Type B pancreatic cell (in vitro differentiated cells): ENCODE data around the gene ENKUR. TPM values are rescaled to one million over a fixed set of nuclear protein-coding genes. Genes with fewer than 3 reads are reported as not detected.

Experiments
- DNase-seq: peaks from one replicate; pipeline ENCODE4 v3.0.0; 2021; ENCODE audit warnings: mixed read lengths; ENCODE audit not compliant: unreplicated experiment; ENCODE audit errors: extremely low spot score
- H3K27ac Mint-ChIP-seq: 2 replicates; pipeline ENCODE4 v1.8.0; 2021; ENCODE audit warnings: mild to moderate bottlenecking, mixed read lengths
- H3K27me3 Mint-ChIP-seq: 2 replicates; pipeline ENCODE4 v1.8.0; 2021; ENCODE audit warnings: mixed read lengths
- H3K36me3 Mint-ChIP-seq: 2 replicates; pipeline ENCODE4 v1.8.0; 2021; ENCODE audit warnings: mixed read lengths
- H3K4me1 Mint-ChIP-seq: one replicate; pipeline ENCODE4 v1.8.0; 2021; ENCODE audit warnings: mixed read lengths; ENCODE audit not compliant: unreplicated experiment
- H3K4me3 Mint-ChIP-seq: 2 replicates; pipeline ENCODE4 v1.8.0; 2021; ENCODE audit warnings: mild to moderate bottlenecking, mixed read lengths
- H3K9me3 Mint-ChIP-seq: 2 replicates; pipeline ENCODE4 v1.8.0; 2021; ENCODE audit warnings: mixed read lengths
- total RNA-seq: library from RNA; stranded (reverse); gene quantifications from 2 replicates; pipeline ENCODE4 v1.2.1, GENCODE V29; 2021; ENCODE audit warnings: low replicate concordance
- TF ChIP-seq, protein P1 (sequence below): fragments of 200-600 bp; sonication (generic); conservative IDR thresholded peaks from 2 replicates; pipeline ENCODE4 v1.5.0; 2021; ENCODE audit warnings: antibody characterized with exemption, mild to moderate bottlenecking

The ENKUR gene
- total RNA-seq, 1 donor from 2014 or later: 7.2 TPM

DNA sequence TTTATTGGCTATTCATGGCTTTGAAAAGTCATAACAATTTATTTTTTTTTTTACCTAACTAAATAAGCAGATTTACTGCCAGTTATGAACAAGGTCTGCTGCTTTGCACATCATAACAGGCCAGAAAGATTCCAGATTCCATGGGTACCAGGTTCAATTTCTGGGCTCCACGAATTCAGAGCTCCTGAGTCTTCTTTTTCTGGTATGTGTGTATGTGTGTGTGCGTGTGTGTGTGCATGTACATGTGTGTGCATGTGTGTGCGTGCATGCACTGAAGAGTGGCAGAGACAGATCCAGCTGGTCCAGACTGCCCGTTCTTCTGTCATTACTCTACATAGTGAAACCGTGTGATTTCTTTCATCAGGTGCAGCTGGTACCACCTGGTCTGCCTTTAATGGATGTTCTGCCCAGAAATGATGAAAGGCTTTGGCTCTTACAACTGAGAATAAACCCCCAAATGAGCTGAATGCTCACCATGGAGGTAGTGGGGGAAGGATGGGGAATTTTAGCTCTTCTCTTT, 48.9 kb downstream of the ENKUR start:
- Mint-ChIP-seq H3K27ac (no peak overlapping the region), H3K4me1 (no peaks in the 10 kb centered on the region), H3K9me3 (no peaks in the 10 kb centered on the region), H3K27me3 (no peaks in the 10 kb centered on the region), H3K4me3 (no peak overlapping the region), H3K36me3 (no peaks in the 10 kb centered on the region)
- no peak for DNase-seq
- TF ChIP-seq, protein P1, sequence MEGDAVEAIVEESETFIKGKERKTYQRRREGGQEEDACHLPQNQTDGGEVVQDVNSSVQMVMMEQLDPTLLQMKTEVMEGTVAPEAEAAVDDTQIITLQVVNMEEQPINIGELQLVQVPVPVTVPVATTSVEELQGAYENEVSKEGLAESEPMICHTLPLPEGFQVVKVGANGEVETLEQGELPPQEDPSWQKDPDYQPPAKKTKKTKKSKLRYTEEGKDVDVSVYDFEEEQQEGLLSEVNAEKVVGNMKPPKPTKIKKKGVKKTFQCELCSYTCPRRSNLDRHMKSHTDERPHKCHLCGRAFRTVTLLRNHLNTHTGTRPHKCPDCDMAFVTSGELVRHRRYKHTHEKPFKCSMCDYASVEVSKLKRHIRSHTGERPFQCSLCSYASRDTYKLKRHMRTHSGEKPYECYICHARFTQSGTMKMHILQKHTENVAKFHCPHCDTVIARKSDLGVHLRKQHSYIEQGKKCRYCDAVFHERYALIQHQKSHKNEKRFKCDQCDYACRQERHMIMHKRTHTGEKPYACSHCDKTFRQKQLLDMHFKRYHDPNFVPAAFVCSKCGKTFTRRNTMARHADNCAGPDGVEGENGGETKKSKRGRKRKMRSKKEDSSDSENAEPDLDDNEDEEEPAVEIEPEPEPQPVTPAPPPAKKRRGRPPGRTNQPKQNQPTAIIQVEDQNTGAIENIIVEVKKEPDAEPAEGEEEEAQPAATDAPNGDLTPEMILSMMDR: no peak

DNA sequence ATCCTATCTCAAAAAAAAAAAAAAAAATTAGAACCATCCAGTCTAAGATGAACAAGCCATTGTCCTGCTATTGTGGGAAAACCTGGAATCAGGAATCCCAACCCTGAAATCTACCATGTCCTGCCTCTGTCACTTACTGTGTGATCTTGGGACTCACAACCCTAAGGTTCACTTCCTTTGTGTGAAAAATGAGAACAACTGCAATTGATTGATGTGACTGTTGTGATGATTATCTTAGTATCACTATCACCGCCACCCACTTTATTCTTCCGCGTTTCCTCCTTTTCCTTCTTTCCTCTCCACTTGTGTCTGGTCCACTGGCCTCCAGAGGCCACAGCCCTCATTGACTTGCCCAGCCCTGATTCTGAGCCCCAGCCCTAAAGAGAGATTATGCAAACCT, 50.9 kb downstream of the ENKUR start:
- H3K4me3 Mint-ChIP-seq: no peak overlapping the region
- no peak for DNase-seq
- H3K9me3 Mint-ChIP-seq: no peaks in the 10 kb centered on the region
- TF ChIP-seq, protein P1: no peak
- H3K36me3 Mint-ChIP-seq: no peaks in the 10 kb centered on the region
- no peak overlapping the region for H3K27ac Mint-ChIP-seq
- H3K4me1 Mint-ChIP-seq: no peaks in the 10 kb centered on the region
- no peaks in the 10 kb centered on the region for H3K27me3 Mint-ChIP-seq

DNA sequence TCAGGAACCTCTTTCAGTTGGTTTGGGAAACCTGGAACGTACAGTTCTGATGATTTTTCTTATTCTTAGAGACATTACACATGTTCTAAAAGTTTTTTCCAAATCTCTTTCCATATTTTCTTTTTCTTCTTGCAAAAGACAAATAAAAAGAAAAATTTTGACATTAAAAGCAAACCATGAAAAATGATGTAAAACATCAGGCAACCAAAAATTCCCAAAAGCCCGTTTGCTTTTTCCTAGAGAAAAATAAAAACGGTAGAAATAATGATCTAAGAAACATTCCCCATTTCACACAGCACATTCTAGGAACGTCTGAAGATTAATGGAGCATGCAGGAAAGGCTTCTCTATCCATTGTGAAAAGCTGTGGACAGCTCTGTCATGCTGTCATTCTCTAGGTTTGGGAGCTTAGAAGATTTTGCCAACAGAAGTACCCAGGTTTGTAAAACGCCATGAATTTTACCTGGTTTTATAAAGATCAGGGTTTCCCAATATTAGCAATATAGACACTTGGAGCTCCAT, 52.4 kb downstream of the ENKUR start:
- H3K27me3 Mint-ChIP-seq: no peaks in the 10 kb centered on the region
- no peaks in the 10 kb centered on the region for H3K9me3 Mint-ChIP-seq
- H3K27ac Mint-ChIP-seq: no peak overlapping the region
- no peaks in the 10 kb centered on the region for H3K36me3 Mint-ChIP-seq
- H3K4me1 Mint-ChIP-seq: no peaks in the 10 kb centered on the region
- H3K4me3 Mint-ChIP-seq: no peak overlapping the region
- no peak for DNase-seq
- TF ChIP-seq, protein P1: no peak

- H3K9me3 Mint-ChIP-seq: no peaks in the 10 kb centered on the region
- no peaks in the 10 kb centered on the region for H3K27me3 Mint-ChIP-seq
- no peak overlapping the region for H3K4me3 Mint-ChIP-seq
- H3K4me1 Mint-ChIP-seq: no peaks in the 10 kb centered on the region
- TF ChIP-seq, protein P1: no peak
- no peak for DNase-seq
- no peaks in the 10 kb centered on the region for H3K36me3 Mint-ChIP-seq
- H3K27ac Mint-ChIP-seq: no peak overlapping the region
Measured at GRCh38 chr10:24962995-24963394, 53.0 kb downstream of the ENKUR start.

DNA sequence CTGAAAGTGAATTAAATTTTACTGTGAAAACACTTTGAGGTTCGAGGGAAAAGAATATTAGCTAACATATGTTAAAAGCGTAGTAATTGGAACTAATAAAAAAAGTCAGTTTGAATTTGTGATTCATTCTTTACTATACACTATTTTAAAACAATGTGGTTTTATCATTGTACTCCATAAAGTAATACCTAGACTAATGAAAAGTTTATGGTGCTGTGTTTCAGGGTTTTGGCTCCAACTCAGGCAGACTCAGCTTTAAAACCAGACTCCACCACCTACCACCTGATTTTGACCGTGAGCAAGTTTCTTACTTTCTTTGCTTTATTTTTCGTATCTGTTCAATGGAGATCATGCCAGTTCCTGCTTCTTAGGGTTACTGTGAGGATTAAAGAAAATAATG, 54.4 kb downstream of the ENKUR start:
- Mint-ChIP-seq H3K27me3 (no peaks in the 10 kb centered on the region), H3K4me3 (no peak overlapping the region), H3K27ac (no peak overlapping the region), H3K4me1 (no peaks in the 10 kb centered on the region), H3K36me3 (no peaks in the 10 kb centered on the region), H3K9me3 (no peaks in the 10 kb centered on the region)
- TF ChIP-seq, protein P1: no peak
- DNase-seq: no peak

DNA sequence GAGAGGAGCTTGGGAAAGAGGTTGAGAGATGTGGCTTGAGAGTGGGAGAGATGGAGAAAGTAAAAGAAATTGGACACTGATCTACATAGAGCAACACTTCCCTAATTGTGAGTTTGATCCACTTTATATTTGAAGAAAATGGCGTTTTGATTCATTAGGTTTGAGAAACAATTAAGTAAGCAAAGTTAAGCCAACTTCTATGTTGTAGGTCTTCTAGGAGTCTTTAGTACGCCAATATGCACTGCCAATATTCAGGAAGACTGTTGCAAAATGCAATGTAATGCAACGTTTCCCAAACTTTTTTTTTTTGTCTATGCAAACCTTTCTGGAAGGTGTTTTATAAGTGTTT, 56.6 kb downstream of the ENKUR start:
- no peak overlapping the region for H3K27ac Mint-ChIP-seq
- no peak overlapping the region for H3K4me3 Mint-ChIP-seq
- TF ChIP-seq, protein P1: no peak
- no peaks in the 10 kb centered on the region for H3K27me3 Mint-ChIP-seq
- DNase-seq: no peak
- H3K9me3 Mint-ChIP-seq: no peaks in the 10 kb centered on the region
- H3K36me3 Mint-ChIP-seq: no peaks in the 10 kb centered on the region
- H3K4me1 Mint-ChIP-seq: no peaks in the 10 kb centered on the region
